K562 (cell line): Measurements from ENCODE around the gene BRME1. TPM values are rescaled to one million over a fixed set of nuclear protein-coding genes. Genes with fewer than 3 reads are reported as not detected.

ENCODE experiments used
- ATF1 ChIP-seq, 2 experiments: fragments of 450-650 bp in 1 of 2; IDR thresholded peaks; 2 replicates each; pipeline ENCODE4 v1.6.1; 2016; ENCODE audit warnings: missing compliant biosample characterization in 1 of 2, missing genetic modification characterization in 1 of 2
- CREB1 ChIP-seq, 2 experiments: sonication (generic) in 1 of 2; formaldehyde crosslinking in 1 of 2; IDR thresholded peaks; 2 replicates each; pipeline versions ENCODE4 v1.6.1 to v1.8.0; 2012 to 2022; ENCODE audit warnings: inconsistent platforms in 1 of 2, mild to moderate bottlenecking in 1 of 2, missing genetic modification reagents in 1 of 2, moderate library complexity in 1 of 2
- CREB5 ChIP-seq: fragments of 250-450 bp; sonication (Bioruptor Pico); IDR thresholded peaks from 2 replicates; pipeline ENCODE4 v1.5.0; 2020; ENCODE audit warnings: mild to moderate bottlenecking
- GATAD2A ChIP-seq: fragments of 450-650 bp; IDR thresholded peaks from 2 replicates; pipeline ENCODE4 v1.6.1; 2017
- MEF2D ChIP-seq: conservative IDR thresholded peaks from 2 replicates; pipeline ENCODE4 v1.6.1; 2016; ENCODE audit warnings: low read depth, missing genetic modification characterization, missing compliant biosample characterization
- NUFIP1 ChIP-seq: fragments of 450-650 bp; IDR thresholded peaks from 2 replicates; pipeline ENCODE4 v1.6.1; 2018; ENCODE audit not compliant: partially characterized antibody
- PRMT5 ChIP-seq: sonication (generic); formaldehyde crosslinking; IDR thresholded peaks from 2 replicates; pipeline ENCODE4 v1.5.0; 2020; ENCODE audit warnings: missing genetic modification reagents
- RERE ChIP-seq: sonication (generic); formaldehyde crosslinking; IDR thresholded peaks from 2 replicates; pipeline ENCODE4 v1.8.0; 2023; ENCODE audit warnings: missing genetic modification reagents, mild to moderate bottlenecking, borderline replicate concordance
- SMAD4 ChIP-seq: fragments of 250-450 bp; sonication (Bioruptor Pico); conservative IDR thresholded peaks from 2 replicates; pipeline ENCODE4 v1.8.0; 2021; ENCODE audit warnings: inconsistent platforms, mild to moderate bottlenecking, moderate library complexity
- TEAD1 ChIP-seq, 2 experiments: fragments of 450-650 bp in 1 of 2; sonication (generic) in 1 of 2; formaldehyde crosslinking; IDR thresholded peaks; 2 replicates each; pipeline versions ENCODE4 v1.4.0 to v1.8.0; 2020 to 2022; ENCODE audit warnings: mild to moderate bottlenecking in 2 of 2, missing genetic modification reagents in 1 of 2
- ZBTB2 ChIP-seq: fragments of 450-650 bp; IDR thresholded peaks from 2 replicates; pipeline ENCODE4 v1.6.1; 2016; ENCODE audit warnings: antibody characterized with exemption
- ZNF143 ChIP-seq: sonication (generic); formaldehyde crosslinking; IDR thresholded peaks from 2 replicates; pipeline ENCODE4 v1.9.0; 2022; ENCODE audit warnings: mild to moderate bottlenecking, missing genetic modification reagents
- ZNF347 ChIP-seq: fragments of 450-650 bp; formaldehyde crosslinking; IDR thresholded peaks from 2 replicates; pipeline ENCODE4 v1.4.0; 2020; ENCODE audit warnings: low read depth, mild to moderate bottlenecking, moderate library complexity
- ZNF395 ChIP-seq: fragments of 200-800 bp; sonication (Bioruptor generic); IDR thresholded peaks from 2 replicates; pipeline ENCODE4 v1.6.1; 2017; ENCODE audit warnings: missing genetic modification characterization, missing compliant biosample characterization
- ZNF644 ChIP-seq: fragments of 200-800 bp; sonication (Bioruptor generic); IDR thresholded peaks from 2 replicates; pipeline ENCODE4 v1.6.1; 2016; ENCODE audit warnings: low read depth, missing genetic modification characterization, missing compliant biosample characterization
- ZNF699 ChIP-seq: fragments of 250-450 bp; sonication (Bioruptor Pico); IDR thresholded peaks from 2 replicates; pipeline ENCODE4 v1.8.0; 2021; ENCODE audit warnings: mild to moderate bottlenecking, moderate library complexity; ENCODE audit not compliant: insufficient replicate concordance
- ZNF830 ChIP-seq: fragments of 250-450 bp; sonication (Bioruptor Pico); IDR thresholded peaks from 2 replicates; pipeline ENCODE4 v1.5.0; 2021; ENCODE audit warnings: mild to moderate bottlenecking
- polyA plus RNA-seq, 8 experiments: library from polyadenylated mRNA; depleted of rRNA in 4 of 8; stranded (reverse) in 5 of 8; unstranded in 3 of 8; fragments of >200 nt; fragmentation: Nextera tagmentation in 2 of 8; fragmentation: Illumina TruSeq in 1 of 8; extraction: Ambion mirVana in 2 of 8; extraction: Trizol in 1 of 8; gene quantifications; 2 replicates each; pipeline versions ENCODE4 v1.2.1 to v1.2.3, GENCODE V29; 2011 to 2014; ENCODE audit warnings: inconsistent platforms in 1 of 8, missing spikeins in 1 of 8
- total RNA-seq, 7 experiments: library from RNA; depleted of rRNA in 6 of 7; stranded (reverse); fragments of >200 nt in 6 of 7; fragmentation: Illumina TruSeq in 2 of 7; extraction: Trizol in 2 of 7; gene quantifications; 2 replicates each; pipeline versions ENCODE4 v1.2.1 to v1.2.3, GENCODE V29; 2011 to 2021; ENCODE audit warnings: low replicate concordance in 1 of 7

The BRME1 gene
- total and polyA plus RNA-seq, 9 of the 15 experiments (the other 6 are each of a cell fraction or from before 2014, with no cell fraction given) = 0.75 to 6.1 (median 3.6) TPM

- TF ChIP-seq RERE (CRISPR knock-in tag) = no peak
- peak; percentile 58 for TF ChIP-seq ATF1 (CRISPR knock-in tag; IDR thresholded peaks at IDR 0.05)
- peak; percentile 98 for TF ChIP-seq ATF1 (tag; IDR thresholded peaks at IDR 0.05)
- no peak for TF ChIP-seq NUFIP1
- TF ChIP-seq ZBTB2 = peak; percentile 66
- TF ChIP-seq GATAD2A = peak; percentile 74
- TF ChIP-seq PRMT5 (CRISPR knock-in tag) = no peak
- TF ChIP-seq ZNF699 = no peak
- TF ChIP-seq TEAD1 (CRISPR knock-in tag; IDR thresholded peaks at IDR 0.05) = peak; percentile 60 to 61; a peak in 1 of 4 replicates
- TF ChIP-seq ZNF830 (CRISPR knock-in tag) = no peak
- peak; percentile 70 for TF ChIP-seq CREB1 (IDR thresholded peaks at IDR 0.05)
- TF ChIP-seq CREB1 (CRISPR knock-in tag; IDR thresholded peaks at IDR 0.05) = peak; percentile 81
- TF ChIP-seq ZNF143 (CRISPR knock-in tag) = no peak; the same call in 1 of the 2 replicates
- TF ChIP-seq ZNF395 (CRISPR knock-in tag) = peak; percentile 84; the same call in 1 of the 2 replicates
- no peak for TF ChIP-seq ZNF347 (CRISPR knock-in tag)
- TF ChIP-seq ZNF644 (tag) = peak; percentile 47; the same call in 1 of the 2 replicates
- TF ChIP-seq CREB5 (CRISPR knock-in tag) = no peak
- TF ChIP-seq SMAD4 (CRISPR knock-in tag) = peak; percentile 82
- peak; percentile 34; the same call in 1 of the 2 replicates for TF ChIP-seq MEF2D
These were observed 59.1 kb downstream of the BRME1 start (continued) for GRCh38 chr19:13846557-13847406.
